Ishikawa (cell line): Measurements from ENCODE around the gene SMIM3.
A peak's percentile ranks its signal among the peaks of the same experiment; 100 is the strongest.

ENCODE experiments used
- CEBPB ChIP-seq: IDR thresholded peaks from 2 replicates; pipeline ENCODE4 v1.6.1; 2012
- CREB1 ChIP-seq: IDR thresholded peaks from 2 replicates; pipeline ENCODE4 v1.6.1; 2012; ENCODE audit warnings: low read depth
- EGR1 ChIP-seq: IDR thresholded peaks from 2 replicates; pipeline ENCODE4 v1.6.1; 2012
- EP300 ChIP-seq: IDR thresholded peaks from 2 replicates; pipeline ENCODE4 v1.6.1; 2012; ENCODE audit warnings: borderline replicate concordance
- FOXM1 ChIP-seq: IDR thresholded peaks from 2 replicates; pipeline ENCODE4 v1.6.1; 2012; ENCODE audit warnings: low read depth, borderline replicate concordance
- NFIC ChIP-seq: IDR thresholded peaks from 2 replicates; pipeline ENCODE4 v1.6.1; 2012
- RAD21 ChIP-seq: IDR thresholded peaks from 2 replicates; pipeline ENCODE4 v1.6.1; 2012; ENCODE audit warnings: low read depth
- TAF1 ChIP-seq: IDR thresholded peaks from 2 replicates; pipeline ENCODE4 v1.6.1; 2012; ENCODE audit warnings: low read depth, mild to moderate bottlenecking
- TCF12 ChIP-seq: IDR thresholded peaks from 2 replicates; pipeline ENCODE4 v1.6.1; 2012; ENCODE audit warnings: low read depth
- TEAD4 ChIP-seq: IDR thresholded peaks from 2 replicates; pipeline ENCODE4 v1.6.1; 2012
- YY1 ChIP-seq: IDR thresholded peaks from 2 replicates; pipeline ENCODE4 v1.6.1; 2012; ENCODE audit warnings: low read depth
- ZBTB7A ChIP-seq: IDR thresholded peaks from 2 replicates; pipeline ENCODE4 v1.6.1; 2012; ENCODE audit warnings: low read depth
- TF ChIP-seq, protein P1 (sequence below): IDR thresholded peaks from 2 replicates; pipeline ENCODE4 v1.6.1; 2012; ENCODE audit warnings: low read depth, mild to moderate bottlenecking
- TF ChIP-seq, protein P2 (sequence below): IDR thresholded peaks from 2 replicates; pipeline ENCODE4 v1.6.1; 2012
- TF ChIP-seq, protein P3 (sequence below): IDR thresholded peaks from 2 replicates; pipeline ENCODE4 v1.6.1; 2012

The SMIM3 gene, protein sequence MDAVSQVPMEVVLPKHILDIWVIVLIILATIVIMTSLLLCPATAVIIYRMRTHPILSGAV

DNA sequence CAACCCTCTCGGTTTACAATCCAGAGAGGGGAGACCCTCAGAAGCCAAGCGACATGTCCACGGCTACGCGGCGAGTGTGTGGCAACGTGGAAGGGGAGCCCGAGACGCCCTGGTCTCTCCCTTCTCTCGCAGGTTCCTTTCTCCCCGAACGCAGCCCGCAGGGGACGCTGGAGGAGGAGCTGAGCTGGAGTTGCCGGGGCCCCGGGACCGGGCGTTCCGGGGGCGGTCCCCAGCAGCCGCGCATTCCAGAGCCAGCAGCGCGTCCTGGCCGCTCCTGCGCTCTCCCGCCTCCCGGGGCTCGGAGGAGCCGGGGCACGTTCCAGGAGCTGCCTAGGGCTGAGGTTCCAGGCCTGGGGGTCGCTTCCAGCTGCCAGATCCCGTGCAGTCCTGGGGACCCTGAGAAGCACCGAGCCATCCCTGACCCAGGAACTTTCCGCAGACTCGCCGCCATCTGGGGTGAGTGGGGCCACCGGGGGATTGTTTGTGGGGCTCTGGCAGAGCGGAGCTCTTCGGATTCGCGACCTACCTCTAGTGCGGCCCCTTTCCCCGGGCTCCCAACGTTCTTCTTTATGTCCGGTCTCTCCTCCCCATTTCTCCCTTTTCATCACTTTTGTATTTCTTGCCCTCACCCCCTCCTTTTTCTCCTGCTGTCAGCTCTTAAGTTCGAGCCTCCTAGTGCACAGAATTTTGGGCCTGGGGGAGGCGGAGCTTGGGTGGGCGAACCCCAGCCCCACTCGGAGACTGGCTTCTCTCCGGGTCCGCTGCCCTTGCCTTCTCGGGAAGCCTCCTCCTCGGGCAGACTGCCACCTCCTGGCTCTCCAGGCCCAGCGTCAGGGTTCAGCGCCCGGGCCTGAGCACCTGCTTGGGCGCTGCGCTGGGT lies at the start of gene SMIM3:
Gene SMIM3, plus strand, starts transcription at position 241 of the 880 bp plus-strand sequence. CDS start 16,684 bp downstream, outside the sequence.
- TF ChIP-seq NFIC (peak; percentile 15; the same call in 1 of the 2 replicates), RAD21 (peak; percentile 67), FOXM1 (no peak), EGR1 (0 out of 2 replicates have a peak, but pooled peaks have one; percentile 39), EP300 (peak; percentile 1; the same call in 1 of the 2 replicates), ZBTB7A (peak; percentile 86), TAF1 (peak; percentile 53), CEBPB (no peak), TEAD4 (peak; percentile 68), CREB1 (no peak)
- TF ChIP-seq, protein P1, sequence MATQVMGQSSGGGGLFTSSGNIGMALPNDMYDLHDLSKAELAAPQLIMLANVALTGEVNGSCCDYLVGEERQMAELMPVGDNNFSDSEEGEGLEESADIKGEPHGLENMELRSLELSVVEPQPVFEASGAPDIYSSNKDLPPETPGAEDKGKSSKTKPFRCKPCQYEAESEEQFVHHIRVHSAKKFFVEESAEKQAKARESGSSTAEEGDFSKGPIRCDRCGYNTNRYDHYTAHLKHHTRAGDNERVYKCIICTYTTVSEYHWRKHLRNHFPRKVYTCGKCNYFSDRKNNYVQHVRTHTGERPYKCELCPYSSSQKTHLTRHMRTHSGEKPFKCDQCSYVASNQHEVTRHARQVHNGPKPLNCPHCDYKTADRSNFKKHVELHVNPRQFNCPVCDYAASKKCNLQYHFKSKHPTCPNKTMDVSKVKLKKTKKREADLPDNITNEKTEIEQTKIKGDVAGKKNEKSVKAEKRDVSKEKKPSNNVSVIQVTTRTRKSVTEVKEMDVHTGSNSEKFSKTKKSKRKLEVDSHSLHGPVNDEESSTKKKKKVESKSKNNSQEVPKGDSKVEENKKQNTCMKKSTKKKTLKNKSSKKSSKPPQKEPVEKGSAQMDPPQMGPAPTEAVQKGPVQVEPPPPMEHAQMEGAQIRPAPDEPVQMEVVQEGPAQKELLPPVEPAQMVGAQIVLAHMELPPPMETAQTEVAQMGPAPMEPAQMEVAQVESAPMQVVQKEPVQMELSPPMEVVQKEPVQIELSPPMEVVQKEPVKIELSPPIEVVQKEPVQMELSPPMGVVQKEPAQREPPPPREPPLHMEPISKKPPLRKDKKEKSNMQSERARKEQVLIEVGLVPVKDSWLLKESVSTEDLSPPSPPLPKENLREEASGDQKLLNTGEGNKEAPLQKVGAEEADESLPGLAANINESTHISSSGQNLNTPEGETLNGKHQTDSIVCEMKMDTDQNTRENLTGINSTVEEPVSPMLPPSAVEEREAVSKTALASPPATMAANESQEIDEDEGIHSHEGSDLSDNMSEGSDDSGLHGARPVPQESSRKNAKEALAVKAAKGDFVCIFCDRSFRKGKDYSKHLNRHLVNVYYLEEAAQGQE = no peak
- TF ChIP-seq, protein P2, sequence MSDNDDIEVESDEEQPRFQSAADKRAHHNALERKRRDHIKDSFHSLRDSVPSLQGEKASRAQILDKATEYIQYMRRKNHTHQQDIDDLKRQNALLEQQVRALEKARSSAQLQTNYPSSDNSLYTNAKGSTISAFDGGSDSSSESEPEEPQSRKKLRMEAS = peak; percentile 41

DNA sequence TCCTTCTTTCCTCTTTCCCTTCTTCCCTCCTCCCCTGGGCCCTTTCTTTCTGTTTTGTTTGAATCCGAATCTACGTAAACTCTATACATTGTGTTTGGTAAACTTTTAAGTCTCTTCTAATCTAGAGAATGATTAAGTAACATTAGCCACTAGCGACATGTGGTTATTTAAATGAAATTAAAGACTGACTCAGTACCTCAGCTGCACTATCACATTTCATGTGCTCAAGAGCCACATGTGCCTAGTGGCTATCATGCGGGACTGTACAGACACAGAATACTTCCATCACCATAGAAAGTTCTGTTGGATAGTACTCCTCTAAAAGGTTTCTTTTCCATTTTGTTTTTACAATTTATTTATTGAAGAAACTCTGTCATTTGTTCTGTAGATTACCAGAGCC lies 48.7 kb upstream of the SMIM3 start:
- no peak for TF ChIP-seq TEAD4
- TF ChIP-seq EP300 = no peak
- no peak for TF ChIP-seq ZBTB7A
- no peak for TF ChIP-seq RAD21
- no peak for TF ChIP-seq NFIC
- no peak for TF ChIP-seq CEBPB
- TF ChIP-seq, protein P3, sequence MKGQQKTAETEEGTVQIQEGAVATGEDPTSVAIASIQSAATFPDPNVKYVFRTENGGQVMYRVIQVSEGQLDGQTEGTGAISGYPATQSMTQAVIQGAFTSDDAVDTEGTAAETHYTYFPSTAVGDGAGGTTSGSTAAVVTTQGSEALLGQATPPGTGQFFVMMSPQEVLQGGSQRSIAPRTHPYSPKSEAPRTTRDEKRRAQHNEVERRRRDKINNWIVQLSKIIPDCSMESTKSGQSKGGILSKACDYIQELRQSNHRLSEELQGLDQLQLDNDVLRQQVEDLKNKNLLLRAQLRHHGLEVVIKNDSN = no peak
- no peak for TF ChIP-seq FOXM1
- TF ChIP-seq TAF1 = no peak
- no peak for TF ChIP-seq YY1
- TF ChIP-seq, protein P1 = no peak
- no peak for TF ChIP-seq TCF12
- TF ChIP-seq, protein P2 = no peak
- no peak for TF ChIP-seq CREB1
- TF ChIP-seq EGR1 = no peak

DNA sequence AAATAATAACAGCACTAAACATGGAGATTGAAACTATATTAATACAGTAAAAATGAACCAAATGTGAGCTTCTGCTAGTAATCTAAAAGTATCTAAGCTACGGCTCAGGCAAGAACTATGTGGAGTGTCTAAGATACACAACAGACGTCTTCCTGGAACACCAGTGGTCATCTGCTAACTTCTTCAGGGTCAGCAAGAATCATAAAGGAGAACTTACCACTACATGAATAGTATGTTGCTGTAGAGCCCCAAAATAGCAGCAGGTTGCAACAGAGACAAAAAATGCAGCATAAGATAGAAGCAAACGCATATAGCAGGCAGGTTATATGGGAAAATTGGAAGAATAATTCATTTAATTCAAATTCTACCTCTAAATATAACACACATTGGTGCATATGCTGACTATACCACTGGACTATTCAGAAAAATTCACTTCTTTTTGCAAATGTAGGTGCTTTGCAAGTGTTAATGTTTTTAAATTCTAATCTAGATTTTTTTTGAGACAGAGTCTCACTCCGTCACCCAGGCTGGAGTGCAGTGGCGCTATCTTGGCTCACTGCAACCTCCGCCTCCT lies 46.8 kb upstream of the SMIM3 start:
- TF ChIP-seq TAF1 = no peak

DNA sequence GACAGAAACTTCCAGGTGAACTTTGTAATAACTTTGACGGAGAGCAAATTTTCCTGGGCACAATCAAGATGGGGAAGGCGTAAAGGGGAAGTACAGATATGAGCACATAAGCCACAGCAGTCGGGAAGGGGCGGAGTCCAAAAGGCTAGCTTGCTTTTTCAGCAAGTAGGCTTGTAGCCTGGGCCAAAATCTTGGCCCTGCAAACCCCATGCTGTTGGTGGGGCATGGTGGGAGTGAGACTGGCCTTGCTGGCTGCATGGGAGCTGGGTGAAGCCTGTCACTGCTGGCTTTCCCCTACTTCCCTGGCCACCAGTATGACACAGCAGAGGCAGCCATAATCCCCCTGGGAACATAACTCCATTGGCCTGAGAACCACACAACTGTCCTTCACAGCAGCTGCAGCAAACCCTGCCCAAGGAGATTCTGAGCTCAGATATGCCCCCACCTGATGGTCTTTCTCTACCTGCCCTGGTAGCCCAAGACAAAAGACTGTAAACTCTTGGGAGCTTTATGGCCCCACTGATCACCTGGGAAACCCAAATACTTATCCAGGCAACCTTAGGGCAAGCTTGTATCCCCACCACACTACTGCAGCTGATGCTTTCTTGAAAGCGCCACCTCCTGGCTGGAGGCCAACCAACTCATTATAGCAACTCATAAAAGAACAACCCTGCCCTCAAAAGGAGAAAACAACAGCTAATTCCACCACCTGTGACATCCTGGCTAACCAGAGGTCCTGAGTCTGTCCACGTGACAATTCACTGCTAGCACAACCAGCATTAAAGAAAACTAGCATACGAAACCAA lies 43.8 kb upstream of the SMIM3 start:
- TF ChIP-seq, protein P1 = no peak
- TF ChIP-seq TCF12 (no peak), EP300 (no peak), TAF1 (no peak), FOXM1 (no peak), TEAD4 (no peak), RAD21 (no peak), CEBPB (no peak), EGR1 (no peak), CREB1 (no peak), NFIC (no peak), ZBTB7A (no peak), YY1 (no peak)
- TF ChIP-seq, protein P2 = no peak
- TF ChIP-seq, protein P3 = no peak
